Stimulated activated naive CD8-positive, alpha-beta T cell treated with anti-CD3 and anti-CD28 coated beads, Interleukin-15, Interleukin-2, amounts not matched to agents 100 ng/mL and 50 ng/mL, for 24 hours (primary cell): Measurements from ENCODE around the gene AGBL4.

Source experiments
- H3K27ac Mint-ChIP-seq: one replicate; pipeline ENCODE4 v1.8.0; 2021; ENCODE audit warnings: mild to moderate bottlenecking, mixed read lengths
- H3K27me3 Mint-ChIP-seq: one replicate; pipeline ENCODE4 v1.8.0; 2021; ENCODE audit warnings: mixed read lengths
- H3K36me3 Mint-ChIP-seq: one replicate; pipeline ENCODE4 v1.8.0; 2021; ENCODE audit warnings: low read depth, mixed read lengths
- H3K4me1 Mint-ChIP-seq: one replicate; pipeline ENCODE4 v1.8.0; 2021; ENCODE audit warnings: low read depth, mixed read lengths
- H3K4me3 Mint-ChIP-seq: one replicate; pipeline ENCODE4 v1.8.0; 2021; ENCODE audit warnings: mild to moderate bottlenecking, mixed read lengths
- H3K9me3 Mint-ChIP-seq: one replicate; pipeline ENCODE4 v1.8.0; 2021; ENCODE audit warnings: mixed read lengths

Gene AGBL4

DNA sequence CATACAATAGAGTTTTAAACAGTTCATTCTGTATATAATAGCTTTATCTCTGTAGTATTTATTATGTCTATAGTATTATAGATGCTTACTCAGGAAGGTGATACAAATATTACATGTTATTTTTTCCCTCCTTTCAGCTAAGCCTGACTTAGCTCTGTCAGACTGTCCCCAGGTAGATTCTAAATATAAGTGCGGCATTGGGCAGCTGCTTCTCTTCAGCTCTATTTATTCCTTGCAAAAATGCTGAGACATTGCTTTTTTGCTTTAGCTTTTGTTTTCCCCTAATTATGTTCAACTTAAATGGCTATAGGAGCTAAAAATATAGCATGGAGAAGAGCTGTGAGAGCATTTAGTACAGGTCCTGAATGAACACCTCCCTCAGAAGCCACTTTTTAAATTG, 1043.8 kb downstream of the AGBL4 start:
- H3K9me3 Mint-ChIP-seq: no peaks in the 10 kb centered on the region
- no peaks in the 10 kb centered on the region for H3K36me3 Mint-ChIP-seq
- H3K27ac Mint-ChIP-seq: no peak overlapping the region
- H3K4me3 Mint-ChIP-seq: no peak overlapping the region
- peaks cover 10% of the 10 kb centered on the region for H3K27me3 Mint-ChIP-seq
- H3K4me1 Mint-ChIP-seq: no peaks in the 10 kb centered on the region

DNA sequence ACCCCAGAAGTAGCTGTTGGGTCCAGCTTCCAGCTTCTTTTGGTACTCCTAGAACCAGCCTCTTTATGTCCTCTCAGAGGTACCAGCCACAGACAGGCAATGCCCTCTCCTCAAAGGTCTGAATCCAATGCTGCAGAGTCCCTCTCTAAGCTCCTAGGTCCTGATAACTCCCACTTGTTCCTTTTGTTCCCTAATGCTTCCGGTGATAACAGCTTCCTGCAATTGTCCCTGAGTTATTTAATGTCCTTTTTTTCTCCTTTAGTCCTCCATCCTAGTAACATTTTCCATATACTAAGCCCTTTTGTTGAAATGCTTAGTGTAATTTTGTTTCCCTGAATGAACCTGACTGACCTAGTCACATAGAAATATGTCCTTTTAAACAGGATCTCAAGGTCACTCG, 1045.3 kb downstream of the AGBL4 start:
- no peaks in the 10 kb centered on the region for H3K4me1 Mint-ChIP-seq
- peaks cover 10% of the 10 kb centered on the region for H3K27me3 Mint-ChIP-seq
- H3K36me3 Mint-ChIP-seq: no peaks in the 10 kb centered on the region
- no peak overlapping the region for H3K4me3 Mint-ChIP-seq
- no peaks in the 10 kb centered on the region for H3K9me3 Mint-ChIP-seq
- no peak overlapping the region for H3K27ac Mint-ChIP-seq

GRCh38 chr1:48977273-48977672, 1046.5 kb downstream of the AGBL4 start:
- Mint-ChIP-seq H3K27me3 (peaks cover 10% of the 10 kb centered on the region), H3K4me1 (no peaks in the 10 kb centered on the region), H3K36me3 (no peaks in the 10 kb centered on the region), H3K9me3 (no peaks in the 10 kb centered on the region), H3K27ac (no peak overlapping the region), H3K4me3 (no peak overlapping the region)

- H3K4me3 Mint-ChIP-seq: no peak overlapping the region
- H3K36me3 Mint-ChIP-seq: no peaks in the 10 kb centered on the region
- no peaks in the 10 kb centered on the region for H3K9me3 Mint-ChIP-seq
- no peak overlapping the region for H3K27ac Mint-ChIP-seq
- peaks cover 11% of the 10 kb centered on the region for H3K27me3 Mint-ChIP-seq
- H3K4me1 Mint-ChIP-seq: no peaks in the 10 kb centered on the region
These were observed 1053.8 kb downstream of the AGBL4 start for GRCh38 chr1:48969971-48970370.

- Mint-ChIP-seq H3K27ac (no peak overlapping the region), H3K4me3 (no peak overlapping the region), H3K4me1 (no peaks in the 10 kb centered on the region), H3K9me3 (no peaks in the 10 kb centered on the region), H3K27me3 (peaks cover 11% of the 10 kb centered on the region), H3K36me3 (no peaks in the 10 kb centered on the region)
These were observed 1056.4 kb downstream of the AGBL4 start for GRCh38 chr1:48967318-48967717.

DNA sequence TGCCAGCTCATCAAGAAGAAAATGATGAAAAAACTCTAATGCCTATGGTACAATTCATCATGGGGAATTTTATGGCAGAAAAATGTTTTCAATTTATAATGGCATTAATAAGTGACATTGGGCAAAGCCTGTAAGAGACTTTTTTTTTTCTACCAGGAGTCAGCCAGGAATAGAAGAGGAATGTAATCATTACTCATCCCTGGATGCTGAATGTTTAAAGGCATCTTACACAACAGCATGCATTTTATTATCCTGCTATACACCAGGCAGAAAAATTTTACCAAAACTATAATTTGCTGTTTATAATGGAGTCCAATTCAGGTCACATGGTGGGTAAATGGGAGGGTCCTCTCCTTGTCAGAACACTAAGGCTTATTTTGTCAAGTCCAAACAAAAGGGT, 1057.2 kb downstream of the AGBL4 start:
- H3K9me3 Mint-ChIP-seq: no peaks in the 10 kb centered on the region
- H3K27ac Mint-ChIP-seq: no peak overlapping the region
- no peaks in the 10 kb centered on the region for H3K4me1 Mint-ChIP-seq
- peaks cover 11% of the 10 kb centered on the region for H3K27me3 Mint-ChIP-seq
- no peak overlapping the region for H3K4me3 Mint-ChIP-seq
- no peaks in the 10 kb centered on the region for H3K36me3 Mint-ChIP-seq

GRCh38 chr1:48960320-48960719, 1063.4 kb downstream of the AGBL4 start:
- Mint-ChIP-seq H3K27ac (no peak overlapping the region), H3K9me3 (no peaks in the 10 kb centered on the region), H3K27me3 (no peaks in the 10 kb centered on the region), H3K36me3 (no peaks in the 10 kb centered on the region), H3K4me1 (no peaks in the 10 kb centered on the region), H3K4me3 (no peak overlapping the region)

GRCh38 chr1:48955774-48956173, 1068.0 kb downstream of the AGBL4 start:
- no peaks in the 10 kb centered on the region for H3K4me1 Mint-ChIP-seq
- H3K9me3 Mint-ChIP-seq: no peaks in the 10 kb centered on the region
- no peaks in the 10 kb centered on the region for H3K27me3 Mint-ChIP-seq
- no peak overlapping the region for H3K4me3 Mint-ChIP-seq
- H3K27ac Mint-ChIP-seq: no peak overlapping the region
- no peaks in the 10 kb centered on the region for H3K36me3 Mint-ChIP-seq

DNA sequence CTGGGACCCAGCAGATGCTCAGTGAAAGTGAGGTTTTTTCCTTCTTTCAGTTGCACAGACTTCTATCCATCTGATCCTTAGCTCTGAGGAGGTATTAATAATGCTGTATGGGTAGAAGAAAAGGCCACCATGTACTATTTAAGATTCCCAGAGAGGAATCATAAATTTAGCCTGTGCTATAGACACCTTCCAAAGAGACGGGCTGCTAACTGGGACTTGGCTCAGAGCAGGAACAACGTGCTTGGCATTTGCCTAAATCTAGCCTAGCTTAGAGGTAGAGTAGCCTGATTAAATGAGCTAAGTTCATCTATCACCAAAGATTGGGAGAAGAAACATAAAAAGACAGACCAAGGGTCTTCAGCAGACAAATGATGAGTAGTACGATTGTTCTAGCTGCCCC, 1070.1 kb downstream of the AGBL4 start:
- no peak overlapping the region for H3K4me3 Mint-ChIP-seq

GRCh38 chr1:48948562-48948961, 1075.2 kb downstream of the AGBL4 start:
- Mint-ChIP-seq H3K4me1 (no peaks in the 10 kb centered on the region), H3K4me3 (no peak overlapping the region), H3K9me3 (no peaks in the 10 kb centered on the region), H3K36me3 (no peaks in the 10 kb centered on the region), H3K27me3 (peaks cover 14% of the 10 kb centered on the region), H3K27ac (no peak overlapping the region)

More for the DNA sequence above, 1070.1 kb downstream of the AGBL4 start:
- Mint-ChIP-seq H3K36me3 (no peaks in the 10 kb centered on the region), H3K27me3 (peaks cover 5% of the 10 kb centered on the region), H3K4me1 (no peaks in the 10 kb centered on the region), H3K9me3 (no peaks in the 10 kb centered on the region), H3K27ac (no peak overlapping the region)

DNA sequence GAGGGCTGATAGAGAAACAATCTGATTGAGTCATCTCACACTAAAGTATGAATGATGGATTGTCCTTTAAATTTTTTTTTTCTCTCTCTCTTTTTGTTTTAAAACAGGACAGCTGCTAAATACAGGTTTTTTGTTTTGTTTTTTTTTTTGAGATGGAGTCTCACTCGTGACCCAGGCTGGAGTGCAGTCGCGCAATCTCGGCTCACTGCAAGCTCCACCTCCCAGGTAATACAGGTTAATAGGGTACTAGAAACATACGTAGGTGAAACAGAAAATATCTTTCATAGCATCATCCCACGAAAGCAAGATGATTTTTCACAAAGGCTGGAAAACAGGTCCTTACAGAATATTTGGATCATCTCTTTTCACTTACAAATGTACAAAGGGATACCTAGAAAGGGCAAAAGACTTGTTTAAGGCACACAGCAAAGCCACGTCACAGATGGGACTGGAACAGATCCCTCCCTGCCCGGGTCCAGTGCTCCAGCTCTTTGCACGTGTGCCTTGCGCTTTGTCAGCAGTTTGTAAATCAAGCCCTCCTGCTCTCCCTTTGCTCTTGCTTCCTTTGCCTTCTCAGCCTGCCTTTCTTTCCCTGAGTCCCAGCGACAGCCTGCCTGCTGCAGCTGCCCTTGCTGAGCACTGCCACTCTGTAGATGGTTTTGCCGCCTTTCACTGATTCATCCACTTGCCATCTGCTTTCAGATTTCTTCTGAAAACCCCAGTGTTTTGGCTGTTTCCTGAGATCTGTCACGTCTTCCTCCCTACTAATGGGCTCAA, 1075.8 kb downstream of the AGBL4 start:
- Mint-ChIP-seq H3K36me3 (no peaks in the 10 kb centered on the region), H3K27me3 (peaks cover 14% of the 10 kb centered on the region), H3K4me1 (no peaks in the 10 kb centered on the region), H3K4me3 (no peak overlapping the region), H3K27ac (no peak overlapping the region), H3K9me3 (no peaks in the 10 kb centered on the region)

DNA sequence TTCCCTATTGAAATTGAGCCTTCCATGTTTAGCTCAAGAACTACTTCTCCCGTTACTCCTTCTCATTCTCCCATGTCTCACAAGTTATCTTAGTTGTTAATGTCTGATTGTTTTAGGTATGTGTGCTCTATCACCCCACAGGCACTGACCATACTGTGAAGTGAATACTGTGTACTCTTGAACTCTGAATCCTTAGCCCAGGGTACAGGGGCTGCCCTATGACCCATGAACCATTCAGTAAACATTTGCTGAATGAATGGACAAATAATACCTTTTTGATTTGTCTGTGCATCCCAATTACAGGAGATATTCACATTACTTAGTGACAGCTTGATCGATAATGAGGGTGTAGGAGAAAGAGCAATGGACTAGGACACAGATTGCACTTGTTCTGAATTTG, 1077.7 kb downstream of the AGBL4 start:
- Mint-ChIP-seq H3K4me1 (no peaks in the 10 kb centered on the region), H3K9me3 (no peaks in the 10 kb centered on the region), H3K36me3 (no peaks in the 10 kb centered on the region), H3K4me3 (no peak overlapping the region), H3K27ac (no peak overlapping the region), H3K27me3 (peaks cover 19% of the 10 kb centered on the region)

DNA sequence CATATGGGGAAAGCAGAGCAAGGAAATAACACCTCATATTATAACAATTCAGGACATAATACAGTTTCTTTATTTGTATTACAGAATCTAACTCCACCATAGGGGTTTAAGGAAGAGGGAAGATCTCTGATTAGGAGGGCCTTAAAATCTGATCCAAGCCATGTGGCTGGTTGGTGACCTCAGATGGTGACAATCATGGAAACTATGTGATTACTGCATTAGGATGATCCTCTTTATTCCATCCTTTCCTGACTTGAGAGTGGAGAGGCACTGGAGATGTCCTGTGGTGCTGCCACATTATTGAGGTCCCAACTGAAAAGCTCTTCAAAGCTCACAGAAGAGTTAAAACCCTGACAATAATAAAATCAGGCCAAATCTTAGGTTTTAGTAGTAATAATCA, 1078.9 kb downstream of the AGBL4 start:
- no peaks in the 10 kb centered on the region for H3K9me3 Mint-ChIP-seq
- no peak overlapping the region for H3K4me3 Mint-ChIP-seq
- H3K36me3 Mint-ChIP-seq: no peaks in the 10 kb centered on the region
- H3K27ac Mint-ChIP-seq: no peak overlapping the region
- H3K4me1 Mint-ChIP-seq: no peaks in the 10 kb centered on the region
- H3K27me3 Mint-ChIP-seq: peaks cover 23% of the 10 kb centered on the region

DNA sequence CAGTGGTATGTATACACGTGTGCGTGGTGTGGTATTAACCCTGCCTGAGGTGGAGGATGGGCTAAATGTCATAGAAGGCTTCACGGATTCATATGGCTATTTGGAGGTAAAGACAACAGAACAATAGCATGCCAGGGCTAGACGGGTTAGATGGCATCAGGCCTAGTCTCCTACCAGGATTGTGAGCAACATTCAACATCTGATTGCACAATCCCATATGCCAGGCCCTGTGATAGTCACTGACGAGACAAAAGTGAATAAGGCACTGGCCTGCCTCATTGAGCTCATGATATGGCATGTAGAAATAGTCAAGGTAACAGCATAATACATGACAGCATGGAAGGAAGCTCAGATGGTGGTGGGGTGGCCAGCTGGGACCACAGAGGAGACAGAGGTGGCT, 1079.9 kb downstream of the AGBL4 start:
- peaks cover 19% of the 10 kb centered on the region for H3K27me3 Mint-ChIP-seq
- no peak overlapping the region for H3K4me3 Mint-ChIP-seq
- no peak overlapping the region for H3K27ac Mint-ChIP-seq
- H3K36me3 Mint-ChIP-seq: no peaks in the 10 kb centered on the region
- H3K9me3 Mint-ChIP-seq: no peaks in the 10 kb centered on the region
- no peaks in the 10 kb centered on the region for H3K4me1 Mint-ChIP-seq

GRCh38 chr1:48943393-48943792, 1080.4 kb downstream of the AGBL4 start:
- Mint-ChIP-seq H3K9me3 (no peaks in the 10 kb centered on the region), H3K36me3 (no peaks in the 10 kb centered on the region), H3K27me3 (peaks cover 16% of the 10 kb centered on the region), H3K4me1 (no peaks in the 10 kb centered on the region), H3K27ac (no peak overlapping the region), H3K4me3 (no peak overlapping the region)
